DND-41 (cell line): Measurements from ENCODE around the gene NSUN2.

ENCODE experiments used
- EZH2 ChIP-seq: IDR thresholded peaks from 3 replicates; pipeline ENCODE4 v1.6.1; 2012; ENCODE audit warnings: borderline replicate concordance, low read depth, mild to moderate bottlenecking, moderate library complexity, low read length, inconsistent platforms; ENCODE audit not compliant: severe bottlenecking
- TF ChIP-seq, protein P1 (sequence below): IDR thresholded peaks from 2 replicates; pipeline ENCODE4 v1.5.1; 2012; ENCODE audit warnings: borderline replicate concordance, low read length, moderate library complexity, mild to moderate bottlenecking; ENCODE audit not compliant: poor library complexity, severe bottlenecking; ENCODE audit errors: extremely low read depth

- TF ChIP-seq, protein P1, sequence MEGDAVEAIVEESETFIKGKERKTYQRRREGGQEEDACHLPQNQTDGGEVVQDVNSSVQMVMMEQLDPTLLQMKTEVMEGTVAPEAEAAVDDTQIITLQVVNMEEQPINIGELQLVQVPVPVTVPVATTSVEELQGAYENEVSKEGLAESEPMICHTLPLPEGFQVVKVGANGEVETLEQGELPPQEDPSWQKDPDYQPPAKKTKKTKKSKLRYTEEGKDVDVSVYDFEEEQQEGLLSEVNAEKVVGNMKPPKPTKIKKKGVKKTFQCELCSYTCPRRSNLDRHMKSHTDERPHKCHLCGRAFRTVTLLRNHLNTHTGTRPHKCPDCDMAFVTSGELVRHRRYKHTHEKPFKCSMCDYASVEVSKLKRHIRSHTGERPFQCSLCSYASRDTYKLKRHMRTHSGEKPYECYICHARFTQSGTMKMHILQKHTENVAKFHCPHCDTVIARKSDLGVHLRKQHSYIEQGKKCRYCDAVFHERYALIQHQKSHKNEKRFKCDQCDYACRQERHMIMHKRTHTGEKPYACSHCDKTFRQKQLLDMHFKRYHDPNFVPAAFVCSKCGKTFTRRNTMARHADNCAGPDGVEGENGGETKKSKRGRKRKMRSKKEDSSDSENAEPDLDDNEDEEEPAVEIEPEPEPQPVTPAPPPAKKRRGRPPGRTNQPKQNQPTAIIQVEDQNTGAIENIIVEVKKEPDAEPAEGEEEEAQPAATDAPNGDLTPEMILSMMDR: peak; percentile 6
- TF ChIP-seq EZH2: no peak
These were observed 438 bp downstream of the NSUN2 start for GRCh38 chr5:6632324-6632887.
